CD4-positive, alpha-beta T cell (primary cell): Measurements from ENCODE around the gene SPECC1. TPM values are rescaled to one million over a fixed set of nuclear protein-coding genes. Genes with fewer than 3 reads are reported as not detected.

Source experiments
- ATAC-seq: fragments of 200-7000 bp; cut with Tn5 transposase; one replicate; pipeline ENCODE4 v1.10.0; 2022; ENCODE audit warnings: mild to moderate bottlenecking; ENCODE audit not compliant: poor library complexity
- CTCF ChIA-PET: fragments of 350-600 bp; sonication (Branson Sonifier 250); formaldehyde crosslinking; loops from one replicate; lab custom pipeline; 2021; ENCODE audit warnings: antibody characterized with exemption, inconsistent platforms; lab: Charles Lee
- POLR2A ChIA-PET: fragments of 350-600 bp; sonication (Branson Sonifier 250); formaldehyde crosslinking; loops from one replicate; lab custom pipeline; 2021; ENCODE audit warnings: antibody characterized with exemption, inconsistent platforms; lab: Charles Lee
- DNase-seq, 14 experiments: peaks; one replicate each; pipeline ENCODE4 v3.0.0-alpha.2; 2013 to 2020; ENCODE audit warnings: mixed read lengths in 2 of 14
- H3K27ac ChIP-seq, 2 donors: one replicate each; pipeline versions ENCODE4 v1.5.1 to v1.7.0; 2013; ENCODE audit warnings: low read length in 2 of 2, low read depth in 1 of 2, mild to moderate bottlenecking in 1 of 2
- H3K27me3 ChIP-seq, 2 experiments: 1 replicate in 1 of 2; 2 replicates in 1 of 2; pipeline versions ENCODE4 v1.6.1 to v1.7.0; 2013; ENCODE audit warnings: low read length in 2 of 2, control low read depth in 1 of 2, mild to moderate bottlenecking in 1 of 2, moderate library complexity in 1 of 2; ENCODE audit not compliant: insufficient read depth in 2 of 2, control insufficient read depth in 1 of 2
- H3K36me3 ChIP-seq: one replicate; pipeline ENCODE4 v1.6.1; 2013; ENCODE audit warnings: low read length, control low read depth; ENCODE audit not compliant: insufficient read depth
- H3K4me1 ChIP-seq: one replicate; pipeline ENCODE4 v1.6.1; 2013; ENCODE audit warnings: low read length, control low read depth; ENCODE audit not compliant: insufficient read depth
- H3K4me3 ChIP-seq: one replicate; pipeline ENCODE4 v1.5.1; 2013; ENCODE audit warnings: mild to moderate bottlenecking, low read length, moderate library complexity
- H3K9me3 ChIP-seq, 2 experiments: 1 replicate in 1 of 2; 2 replicates in 1 of 2; pipeline versions ENCODE4 v1.6.1 to v1.7.0; 2013; ENCODE audit warnings: low read length in 2 of 2, mild to moderate bottlenecking in 2 of 2, control low read depth in 1 of 2, moderate library complexity in 1 of 2; ENCODE audit not compliant: control insufficient read depth in 1 of 2, insufficient read depth in 1 of 2
- H3K27ac Mint-ChIP-seq: one replicate; pipeline ENCODE4 v1.8.0; 2020; ENCODE audit warnings: mixed read lengths
- H3K27me3 Mint-ChIP-seq: one replicate; pipeline ENCODE4 v1.8.0; 2021; ENCODE audit warnings: mixed read lengths
- H3K36me3 Mint-ChIP-seq: one replicate; pipeline ENCODE4 v1.8.0; 2021; ENCODE audit warnings: low read depth, mixed read lengths
- H3K4me1 Mint-ChIP-seq: one replicate; pipeline ENCODE4 v1.8.0; 2021; ENCODE audit warnings: low read depth, mixed read lengths
- H3K4me3 Mint-ChIP-seq: one replicate; pipeline ENCODE4 v1.8.0; 2020; ENCODE audit warnings: mild to moderate bottlenecking, mixed read lengths
- H3K9me3 Mint-ChIP-seq: one replicate; pipeline ENCODE4 v1.8.0; 2020; ENCODE audit warnings: mixed read lengths
- intact Hi-C, 2 experiments: fragments of 100-400 bp; cut with DNase I in 1 of 2; cut with micrococcal nuclease in 1 of 2; formaldehyde crosslinking; loops; one replicate each; pipeline versions ENCODE4 v1.15.1 to v1.9.0; 2023 to 2025; cut with DNase I, micrococcal nuclease
- total RNA-seq, 174 experiments: library from RNA in 2 of 174; stranded (reverse) in 2 of 174; gene quantifications; one replicate each; pipeline ENCODE4 v1.2.3 and lab custom pipeline; 2021 to 2026
- TF ChIP-seq, protein P1 (sequence below): fragments of 200-600 bp; IDR thresholded peaks from one replicate; pipeline ENCODE4 v1.8.0; 2022; ENCODE audit warnings: antibody characterized with exemption, mild to moderate bottlenecking

The SPECC1 gene
- total RNA-seq, 2 experiments from 2014 or later, result 4.3 to 4.4 TPM

DNA sequence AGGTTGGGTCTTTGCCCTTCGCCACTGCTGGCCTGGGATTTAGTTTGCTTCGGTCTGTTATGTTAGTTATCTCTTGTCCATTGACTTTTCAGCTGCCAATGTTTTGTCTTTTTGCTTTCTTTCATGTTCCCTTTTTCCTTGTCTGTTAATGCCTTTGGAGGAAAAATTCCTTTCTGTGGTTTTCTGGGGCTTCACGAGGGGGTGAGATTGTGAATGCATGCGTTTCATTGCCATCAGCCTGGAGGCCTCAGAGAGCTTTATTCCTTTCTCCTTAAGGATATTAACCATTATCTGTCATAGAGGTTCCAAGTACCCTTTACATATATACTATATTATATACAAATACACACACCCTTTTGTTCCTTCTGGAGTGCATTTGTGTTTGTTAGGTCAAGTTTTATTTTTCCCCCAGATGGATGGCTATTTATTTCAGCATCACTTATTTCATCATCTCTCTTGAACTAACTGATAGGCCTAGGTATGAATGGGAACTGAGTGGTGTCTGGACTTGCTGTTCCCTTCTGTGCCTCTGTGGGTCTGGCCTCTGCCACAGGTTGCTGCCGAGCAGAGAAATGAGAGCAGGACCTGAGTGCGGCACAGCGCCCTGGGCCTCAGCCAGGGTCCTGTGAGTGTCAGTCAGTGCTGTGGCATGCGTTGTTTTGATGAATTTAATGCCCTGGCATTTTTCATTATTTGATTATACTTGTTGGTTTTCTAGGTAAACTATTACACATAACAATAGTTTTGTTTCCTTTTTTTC lies 264.8 kb downstream of the SPECC1 start:
- peak overlapping the region; percentile 77 for H3K4me3 Mint-ChIP-seq
- POLR2A ChIA-PET, result no interaction called here
- no peaks in the 10 kb centered on the region for H3K9me3 Mint-ChIP-seq
- CTCF ChIA-PET, result no interaction called here
- DNase-seq (no peak), ATAC-seq (peak; percentile 19)
- peak overlapping the region; percentile 80 for H3K27ac Mint-ChIP-seq
- TF ChIP-seq, protein P1, sequence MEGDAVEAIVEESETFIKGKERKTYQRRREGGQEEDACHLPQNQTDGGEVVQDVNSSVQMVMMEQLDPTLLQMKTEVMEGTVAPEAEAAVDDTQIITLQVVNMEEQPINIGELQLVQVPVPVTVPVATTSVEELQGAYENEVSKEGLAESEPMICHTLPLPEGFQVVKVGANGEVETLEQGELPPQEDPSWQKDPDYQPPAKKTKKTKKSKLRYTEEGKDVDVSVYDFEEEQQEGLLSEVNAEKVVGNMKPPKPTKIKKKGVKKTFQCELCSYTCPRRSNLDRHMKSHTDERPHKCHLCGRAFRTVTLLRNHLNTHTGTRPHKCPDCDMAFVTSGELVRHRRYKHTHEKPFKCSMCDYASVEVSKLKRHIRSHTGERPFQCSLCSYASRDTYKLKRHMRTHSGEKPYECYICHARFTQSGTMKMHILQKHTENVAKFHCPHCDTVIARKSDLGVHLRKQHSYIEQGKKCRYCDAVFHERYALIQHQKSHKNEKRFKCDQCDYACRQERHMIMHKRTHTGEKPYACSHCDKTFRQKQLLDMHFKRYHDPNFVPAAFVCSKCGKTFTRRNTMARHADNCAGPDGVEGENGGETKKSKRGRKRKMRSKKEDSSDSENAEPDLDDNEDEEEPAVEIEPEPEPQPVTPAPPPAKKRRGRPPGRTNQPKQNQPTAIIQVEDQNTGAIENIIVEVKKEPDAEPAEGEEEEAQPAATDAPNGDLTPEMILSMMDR, result no peak
- no peaks in the 10 kb centered on the region for H3K27me3 Mint-ChIP-seq
- intact Hi-C loops, result loop anchor here (5.0 kb wide), 2 partner anchors 42 to 43 kb away; no protein-coding TSS in a partner anchor
- Histone ChIP-seq H3K4me3 (no peak overlapping the region), H3K36me3 (no peaks in the 10 kb centered on the region), H3K9me3 (no peaks in the 10 kb centered on the region), H3K27me3 (no peaks in the 10 kb centered on the region), H3K4me1 (peaks cover 70% of the 10 kb centered on the region), H3K27ac (peak overlapping the region in 1 of 2 donors; percentile 27)
- H3K36me3 Mint-ChIP-seq, result no peaks in the 10 kb centered on the region
- H3K4me1 Mint-ChIP-seq, result peaks cover 99% of the 10 kb centered on the region

DNA sequence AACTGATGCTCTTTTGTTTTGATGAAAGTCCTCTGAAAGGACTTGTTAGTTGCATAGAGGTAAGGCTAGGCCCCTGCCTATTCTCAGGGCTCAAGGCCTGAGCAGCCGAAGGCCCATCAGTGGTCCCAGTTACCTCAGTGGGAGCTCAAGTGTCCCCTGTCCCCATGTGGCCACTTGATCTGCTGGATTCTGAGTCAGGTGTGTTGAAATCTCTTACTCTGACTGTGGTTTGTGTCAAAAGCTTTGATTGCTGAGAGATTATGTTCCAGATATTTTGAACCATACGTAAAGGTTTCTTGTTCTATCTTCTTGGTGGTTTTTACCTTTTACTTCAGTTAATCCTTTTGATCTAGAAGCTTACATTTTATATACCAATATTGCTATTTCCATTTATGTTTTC lies 266.5 kb downstream of the SPECC1 start:
- Mint-ChIP-seq H3K36me3 (no peaks in the 10 kb centered on the region), H3K27ac (peak overlapping the region; percentile 80), H3K4me3 (peak overlapping the region; percentile 22), H3K4me1 (peaks cover 99% of the 10 kb centered on the region), H3K27me3 (no peaks in the 10 kb centered on the region), H3K9me3 (no peaks in the 10 kb centered on the region)
- H3K27me3 ChIP-seq, result no peaks in the 10 kb centered on the region
- H3K9me3 ChIP-seq, result no peaks in the 10 kb centered on the region
- TF ChIP-seq, protein P1, result no peak
- H3K36me3 ChIP-seq, result no peaks in the 10 kb centered on the region
- ChIA-PET CTCF (interaction anchor here (0.9 to 1.6 kb wide), 3 partner anchors 9 to 49 kb away, joined by 3 to 4 read pairs (median 3); no protein-coding TSS in a partner anchor), POLR2A (interaction anchor here (0.8 to 2.1 kb wide), 4 partner anchors 12 to 41 kb away, joined by 4 to 6 read pairs (median 6); no protein-coding TSS in a partner anchor)
- DNase-seq, result peak in 1 of 14 experiments; percentile 31
- no peak for ATAC-seq
- H3K4me1 ChIP-seq, result peaks cover 60% of the 10 kb centered on the region
- H3K27ac ChIP-seq, result peak overlapping the region in 1 of 2 donors; percentile 30
- intact Hi-C loops, result loop anchor here in 1 of 2 experiments (5.0 kb wide), 1 partner anchor 43 kb away; no protein-coding TSS in a partner anchor
- H3K4me3 ChIP-seq, result no peak overlapping the region

DNA sequence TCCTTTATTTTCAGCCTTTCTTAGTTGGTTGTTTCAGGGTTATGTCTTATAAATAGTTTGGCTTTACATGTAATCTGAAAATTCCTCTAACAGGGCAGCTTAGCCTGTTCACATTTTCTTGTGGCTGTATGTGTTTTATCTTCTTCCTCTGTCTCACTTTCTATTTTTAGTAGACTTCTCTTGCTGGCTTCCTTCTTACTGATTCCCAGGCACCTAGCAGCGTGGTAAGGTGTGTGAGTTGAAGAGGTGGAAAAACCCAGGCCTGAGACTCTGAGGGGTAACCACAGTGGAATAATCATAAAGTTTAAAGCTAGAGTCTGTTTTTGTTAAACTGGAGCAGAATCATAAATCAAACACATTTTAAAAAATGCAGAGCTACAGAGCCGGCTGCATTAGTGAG lies 267.3 kb downstream of the SPECC1 start:
- TF ChIP-seq, protein P1, result no peak
- H3K27me3 ChIP-seq, result no peaks in the 10 kb centered on the region
- no peaks in the 10 kb centered on the region for H3K9me3 Mint-ChIP-seq
- intact Hi-C loops, result loop anchor here in 1 of 2 experiments (5.0 kb wide), 1 partner anchor 44 kb away; no protein-coding TSS in a partner anchor
- DNase-seq (no peak), ATAC-seq (peak; percentile 39)
- H3K4me1 Mint-ChIP-seq, result peaks cover 96% of the 10 kb centered on the region
- H3K36me3 ChIP-seq, result no peaks in the 10 kb centered on the region
- no peaks in the 10 kb centered on the region for H3K27me3 Mint-ChIP-seq
- no peak overlapping the region for H3K4me3 ChIP-seq
- POLR2A ChIA-PET, result interaction anchor here (1.1 to 2.1 kb wide), 4 partner anchors 9 to 42 kb away, joined by 5 to 6 read pairs (median 6); no protein-coding TSS in a partner anchor
- no peaks in the 10 kb centered on the region for H3K9me3 ChIP-seq
- H3K27ac Mint-ChIP-seq, result peak overlapping the region; percentile 80
- CTCF ChIA-PET, result interaction anchor here (0.9 to 1.6 kb wide), 3 partner anchors 10 to 50 kb away, joined by 3 to 4 read pairs (median 3); no protein-coding TSS in a partner anchor
- H3K36me3 Mint-ChIP-seq, result no peaks in the 10 kb centered on the region
- H3K27ac ChIP-seq, result peak overlapping the region; percentile 37 to 52
- H3K4me1 ChIP-seq, result peaks cover 54% of the 10 kb centered on the region
- H3K4me3 Mint-ChIP-seq, result peak overlapping the region; percentile 79
